SK-N-SH treated with all-trans-retinoic acid at 6 μM for 48 hours (cell line): ENCODE measurements around the gene ANKRD33B.

Experiments
- ATAC-seq: fragments of 200-7000 bp; cut with Tn5 transposase; 3 replicates; pipeline ENCODE4 v1.9.1; 2020; ENCODE audit warnings: mild to moderate bottlenecking, moderate library complexity
- ARNTL ChIP-seq: fragments of 450-650 bp; formaldehyde crosslinking; IDR thresholded peaks from 2 replicates; pipeline ENCODE4 v1.5.0; 2020; ENCODE audit warnings: low read depth, mild to moderate bottlenecking, moderate library complexity, borderline replicate concordance
- BACH2 ChIP-seq: fragments of 250-450 bp; sonication (Bioruptor Pico); IDR thresholded peaks from 2 replicates; pipeline ENCODE4 v1.9.0; 2021; ENCODE audit warnings: mild to moderate bottlenecking, borderline replicate concordance
- CSDC2 ChIP-seq: fragments of 250-450 bp; sonication (Bioruptor Pico); IDR thresholded peaks from 2 replicates; pipeline ENCODE4 v1.5.0; 2020; ENCODE audit warnings: mild to moderate bottlenecking, moderate library complexity
- ESRRG ChIP-seq: fragments of 250-450 bp; sonication (Bioruptor Pico); IDR thresholded peaks from 2 replicates; pipeline ENCODE4 v1.6.1; 2021; ENCODE audit warnings: mild to moderate bottlenecking
- GLIS3 ChIP-seq: fragments of 250-450 bp; sonication (Bioruptor Pico); IDR thresholded peaks from 2 replicates; pipeline ENCODE4 v1.5.0; 2020; ENCODE audit warnings: mild to moderate bottlenecking, moderate library complexity
- ISL1 ChIP-seq: fragments of 250-450 bp; sonication (Bioruptor Pico); IDR thresholded peaks from 2 replicates; pipeline ENCODE4 v2.1.2; 2022; ENCODE audit warnings: mild to moderate bottlenecking, moderate library complexity
- PPARA ChIP-seq: fragments of 250-450 bp; sonication (Bioruptor Pico); IDR thresholded peaks from 2 replicates; pipeline ENCODE4 v1.5.0; 2020; ENCODE audit warnings: mild to moderate bottlenecking, borderline replicate concordance
- RARB ChIP-seq: fragments of 250-450 bp; sonication (Bioruptor Pico); IDR thresholded peaks from 2 replicates; pipeline ENCODE4 v1.8.0; 2021; ENCODE audit warnings: mild to moderate bottlenecking, moderate library complexity
- SNAI2 ChIP-seq: fragments of 250-450 bp; sonication (Bioruptor Pico); IDR thresholded peaks from 2 replicates; pipeline ENCODE4 v1.5.0; 2020; ENCODE audit warnings: mild to moderate bottlenecking, moderate library complexity
- ZC3H10 ChIP-seq: fragments of 250-450 bp; sonication (Bioruptor Pico); IDR thresholded peaks from 2 replicates; pipeline ENCODE4 v1.5.1; 2021; ENCODE audit warnings: mild to moderate bottlenecking, moderate library complexity
- ZFP3 ChIP-seq: fragments of 250-450 bp; sonication (Bioruptor Pico); IDR thresholded peaks from 2 replicates; pipeline ENCODE4 v1.5.0; 2020; ENCODE audit warnings: mild to moderate bottlenecking, moderate library complexity
- ZFP30 ChIP-seq: fragments of 450-650 bp; formaldehyde crosslinking; IDR thresholded peaks from 2 replicates; pipeline ENCODE4 v1.5.0; 2022; ENCODE audit warnings: mild to moderate bottlenecking, moderate library complexity
- ZNF70 ChIP-seq: fragments of 450-650 bp; formaldehyde crosslinking; IDR thresholded peaks from 2 replicates; pipeline ENCODE4 v1.5.0; 2020; ENCODE audit warnings: mild to moderate bottlenecking, moderate library complexity
- TF ChIP-seq, protein P1 (sequence below): fragments of 250-450 bp; sonication (Bioruptor Pico); IDR thresholded peaks from 2 replicates; pipeline ENCODE4 v1.5.1; 2021; ENCODE audit warnings: mild to moderate bottlenecking, moderate library complexity
- TF ChIP-seq, protein P2 (sequence below): fragments of 250-450 bp; sonication (Bioruptor Pico); IDR thresholded peaks from 2 replicates; pipeline ENCODE4 v1.5.0; 2020; ENCODE audit warnings: mild to moderate bottlenecking, moderate library complexity
- TF ChIP-seq, protein P3 (sequence below): fragments of 250-450 bp; sonication (Bioruptor Pico); IDR thresholded peaks from 2 replicates; pipeline ENCODE4 v1.8.0; 2020; ENCODE audit warnings: mild to moderate bottlenecking, moderate library complexity, borderline replicate concordance
- TF ChIP-seq, protein P4 (sequence below): fragments of 250-450 bp; sonication (Bioruptor Pico); IDR thresholded peaks from 2 replicates; pipeline ENCODE4 v1.8.0; 2021; ENCODE audit warnings: low read depth, mild to moderate bottlenecking, moderate library complexity, borderline replicate concordance

The ANKRD33B gene

DNA sequence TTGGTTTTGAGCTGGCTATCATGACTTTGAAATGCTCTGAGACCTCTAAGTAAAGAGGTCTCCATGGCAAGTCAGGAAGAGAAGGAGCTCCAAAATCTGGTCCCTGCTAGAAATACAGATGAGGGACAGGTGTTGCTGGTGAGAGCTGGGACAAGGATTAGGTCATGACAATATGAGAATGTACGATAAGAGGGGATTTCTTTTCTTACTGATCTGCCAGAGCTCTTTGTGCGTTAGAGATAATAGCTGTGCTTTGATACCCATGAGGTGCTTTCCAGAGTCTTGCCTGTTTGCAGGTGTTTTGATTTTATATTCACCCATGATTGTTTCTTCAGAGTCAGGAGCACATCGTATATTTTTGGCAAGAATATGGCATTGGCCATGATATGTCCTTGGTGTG lies 56.5 kb downstream of the ANKRD33B start (continued):
- TF ChIP-seq, protein P1, sequence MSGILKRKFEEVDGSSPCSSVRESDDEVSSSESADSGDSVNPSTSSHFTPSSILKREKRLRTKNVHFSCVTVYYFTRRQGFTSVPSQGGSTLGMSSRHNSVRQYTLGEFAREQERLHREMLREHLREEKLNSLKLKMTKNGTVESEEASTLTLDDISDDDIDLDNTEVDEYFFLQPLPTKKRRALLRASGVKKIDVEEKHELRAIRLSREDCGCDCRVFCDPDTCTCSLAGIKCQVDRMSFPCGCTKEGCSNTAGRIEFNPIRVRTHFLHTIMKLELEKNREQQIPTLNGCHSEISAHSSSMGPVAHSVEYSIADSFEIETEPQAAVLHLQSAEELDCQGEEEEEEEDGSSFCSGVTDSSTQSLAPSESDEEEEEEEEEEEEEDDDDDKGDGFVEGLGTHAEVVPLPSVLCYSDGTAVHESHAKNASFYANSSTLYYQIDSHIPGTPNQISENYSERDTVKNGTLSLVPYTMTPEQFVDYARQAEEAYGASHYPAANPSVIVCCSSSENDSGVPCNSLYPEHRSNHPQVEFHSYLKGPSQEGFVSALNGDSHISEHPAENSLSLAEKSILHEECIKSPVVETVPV (CRISPR knock-in tag): no peak

DNA sequence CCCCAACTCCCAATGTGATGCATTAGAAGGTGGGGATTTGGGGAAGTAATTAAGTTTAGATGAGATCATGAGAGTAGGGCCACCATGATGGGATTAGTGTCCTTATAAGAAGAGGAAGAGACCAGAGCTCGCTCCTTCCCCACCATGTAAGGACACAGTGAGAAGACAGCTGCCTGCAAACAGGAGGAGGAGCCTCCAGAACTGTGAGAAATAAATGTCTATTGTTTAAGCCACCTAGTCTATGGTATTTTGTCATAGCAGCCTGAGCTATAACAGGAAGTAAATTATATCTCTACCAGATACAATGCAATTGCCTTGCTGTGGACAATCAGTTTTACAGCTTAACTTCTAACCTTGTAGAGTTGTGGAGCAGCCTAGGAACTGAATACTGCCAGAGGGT lies 58.0 kb downstream of the ANKRD33B start:
- TF ChIP-seq ISL1 (CRISPR knock-in tag) (no peak), ZFP30 (CRISPR knock-in tag) (no peak), BACH2 (CRISPR knock-in tag) (no peak), CSDC2 (no peak)
- TF ChIP-seq, protein P1 (CRISPR knock-in tag): no peak
- TF ChIP-seq, all 23 proteins: peak for 0
- no peak for ATAC-seq

DNA sequence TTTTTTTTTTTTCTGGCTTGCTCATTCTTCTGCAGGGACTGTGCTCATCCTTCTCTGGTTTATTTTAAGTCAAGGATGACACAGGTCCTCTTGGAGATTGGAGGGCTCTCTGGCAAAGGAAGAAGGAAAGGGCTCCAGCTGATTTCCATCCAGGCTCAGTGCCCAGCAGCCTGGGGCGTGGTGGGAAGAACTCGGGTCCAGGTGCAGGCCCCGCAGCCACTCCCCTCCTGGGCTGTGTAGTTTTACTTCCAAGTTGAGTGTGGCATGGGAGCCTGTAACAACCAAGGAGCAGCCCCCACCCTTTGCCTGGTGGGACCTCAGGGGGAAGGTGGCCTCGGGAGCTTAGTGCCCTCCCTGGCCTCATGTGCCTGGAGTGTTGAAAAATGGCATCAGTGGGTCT lies 58.9 kb downstream of the ANKRD33B start:
- no peak for ATAC-seq
- no peak for TF ChIP-seq ZFP30 (CRISPR knock-in tag)
- no peak for TF ChIP-seq BACH2 (CRISPR knock-in tag)
- TF ChIP-seq ZNF70: no peak
- TF ChIP-seq, protein P1 (CRISPR knock-in tag): no peak
- no peak for TF ChIP-seq SNAI2 (CRISPR knock-in tag)
- TF ChIP-seq GLIS3 (CRISPR knock-in tag): no peak
- TF ChIP-seq, protein P2, sequence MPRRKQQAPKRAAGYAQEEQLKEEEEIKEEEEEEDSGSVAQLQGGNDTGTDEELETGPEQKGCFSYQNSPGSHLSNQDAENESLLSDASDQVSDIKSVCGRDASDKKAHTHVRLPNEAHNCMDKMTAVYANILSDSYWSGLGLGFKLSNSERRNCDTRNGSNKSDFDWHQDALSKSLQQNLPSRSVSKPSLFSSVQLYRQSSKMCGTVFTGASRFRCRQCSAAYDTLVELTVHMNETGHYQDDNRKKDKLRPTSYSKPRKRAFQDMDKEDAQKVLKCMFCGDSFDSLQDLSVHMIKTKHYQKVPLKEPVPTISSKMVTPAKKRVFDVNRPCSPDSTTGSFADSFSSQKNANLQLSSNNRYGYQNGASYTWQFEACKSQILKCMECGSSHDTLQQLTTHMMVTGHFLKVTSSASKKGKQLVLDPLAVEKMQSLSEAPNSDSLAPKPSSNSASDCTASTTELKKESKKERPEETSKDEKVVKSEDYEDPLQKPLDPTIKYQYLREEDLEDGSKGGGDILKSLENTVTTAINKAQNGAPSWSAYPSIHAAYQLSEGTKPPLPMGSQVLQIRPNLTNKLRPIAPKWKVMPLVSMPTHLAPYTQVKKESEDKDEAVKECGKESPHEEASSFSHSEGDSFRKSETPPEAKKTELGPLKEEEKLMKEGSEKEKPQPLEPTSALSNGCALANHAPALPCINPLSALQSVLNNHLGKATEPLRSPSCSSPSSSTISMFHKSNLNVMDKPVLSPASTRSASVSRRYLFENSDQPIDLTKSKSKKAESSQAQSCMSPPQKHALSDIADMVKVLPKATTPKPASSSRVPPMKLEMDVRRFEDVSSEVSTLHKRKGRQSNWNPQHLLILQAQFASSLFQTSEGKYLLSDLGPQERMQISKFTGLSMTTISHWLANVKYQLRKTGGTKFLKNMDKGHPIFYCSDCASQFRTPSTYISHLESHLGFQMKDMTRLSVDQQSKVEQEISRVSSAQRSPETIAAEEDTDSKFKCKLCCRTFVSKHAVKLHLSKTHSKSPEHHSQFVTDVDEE (CRISPR knock-in tag): no peak
- TF ChIP-seq ZC3H10: no peak
- TF ChIP-seq, protein P3, sequence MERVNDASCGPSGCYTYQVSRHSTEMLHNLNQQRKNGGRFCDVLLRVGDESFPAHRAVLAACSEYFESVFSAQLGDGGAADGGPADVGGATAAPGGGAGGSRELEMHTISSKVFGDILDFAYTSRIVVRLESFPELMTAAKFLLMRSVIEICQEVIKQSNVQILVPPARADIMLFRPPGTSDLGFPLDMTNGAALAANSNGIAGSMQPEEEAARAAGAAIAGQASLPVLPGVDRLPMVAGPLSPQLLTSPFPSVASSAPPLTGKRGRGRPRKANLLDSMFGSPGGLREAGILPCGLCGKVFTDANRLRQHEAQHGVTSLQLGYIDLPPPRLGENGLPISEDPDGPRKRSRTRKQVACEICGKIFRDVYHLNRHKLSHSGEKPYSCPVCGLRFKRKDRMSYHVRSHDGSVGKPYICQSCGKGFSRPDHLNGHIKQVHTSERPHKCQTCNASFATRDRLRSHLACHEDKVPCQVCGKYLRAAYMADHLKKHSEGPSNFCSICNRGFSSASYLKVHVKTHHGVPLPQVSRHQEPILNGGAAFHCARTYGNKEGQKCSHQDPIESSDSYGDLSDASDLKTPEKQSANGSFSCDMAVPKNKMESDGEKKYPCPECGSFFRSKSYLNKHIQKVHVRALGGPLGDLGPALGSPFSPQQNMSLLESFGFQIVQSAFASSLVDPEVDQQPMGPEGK (CRISPR knock-in tag): no peak
- TF ChIP-seq, protein P4, sequence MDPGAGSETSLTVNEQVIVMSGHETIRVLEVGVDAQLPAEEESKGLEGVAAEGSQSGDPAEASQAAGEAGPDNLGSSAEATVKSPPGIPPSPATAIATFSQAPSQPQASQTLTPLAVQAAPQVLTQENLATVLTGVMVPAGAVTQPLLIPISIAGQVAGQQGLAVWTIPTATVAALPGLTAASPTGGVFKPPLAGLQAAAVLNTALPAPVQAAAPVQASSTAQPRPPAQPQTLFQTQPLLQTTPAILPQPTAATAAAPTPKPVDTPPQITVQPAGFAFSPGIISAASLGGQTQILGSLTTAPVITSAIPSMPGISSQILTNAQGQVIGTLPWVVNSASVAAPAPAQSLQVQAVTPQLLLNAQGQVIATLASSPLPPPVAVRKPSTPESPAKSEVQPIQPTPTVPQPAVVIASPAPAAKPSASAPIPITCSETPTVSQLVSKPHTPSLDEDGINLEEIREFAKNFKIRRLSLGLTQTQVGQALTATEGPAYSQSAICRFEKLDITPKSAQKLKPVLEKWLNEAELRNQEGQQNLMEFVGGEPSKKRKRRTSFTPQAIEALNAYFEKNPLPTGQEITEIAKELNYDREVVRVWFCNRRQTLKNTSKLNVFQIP (CRISPR knock-in tag): no peak
- TF ChIP-seq RARB (CRISPR knock-in tag): no peak
- no peak for TF ChIP-seq ARNTL
- TF ChIP-seq ZFP3 (CRISPR knock-in tag): no peak
- TF ChIP-seq CSDC2: no peak
- TF ChIP-seq ESRRG: no peak
- no peak for TF ChIP-seq PPARA (CRISPR knock-in tag)
- TF ChIP-seq, all 23 proteins: peak for 0

DNA sequence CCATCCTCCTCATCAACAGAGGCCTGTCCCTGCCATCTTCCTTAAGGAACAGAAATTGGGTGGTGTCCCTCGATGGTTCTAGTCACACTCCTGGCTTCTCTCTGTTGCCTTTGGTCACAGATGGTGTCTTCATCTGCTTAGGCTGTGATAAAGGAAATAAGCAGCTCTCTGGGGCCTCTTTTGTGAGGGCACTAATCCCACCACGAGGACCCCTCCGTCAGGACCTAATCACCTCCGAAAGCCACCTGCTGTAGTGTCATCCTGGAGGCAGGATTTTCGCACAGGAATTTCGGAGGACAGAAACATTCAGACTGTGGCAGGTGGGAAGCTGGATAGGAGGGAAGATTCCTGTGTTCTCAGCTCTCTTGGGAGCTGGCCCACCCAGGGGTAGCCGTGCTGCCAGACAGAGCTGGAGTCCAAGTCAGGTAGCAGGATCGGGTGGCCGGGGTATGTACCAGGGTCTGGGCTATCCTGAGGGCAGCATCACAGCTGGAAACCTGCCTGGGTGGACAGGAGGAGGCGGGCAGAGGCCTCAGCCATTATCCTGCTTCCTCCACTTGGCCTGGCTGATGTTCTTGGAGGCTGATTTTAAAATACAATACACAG lies 59.5 kb downstream of the ANKRD33B start:
- ATAC-seq: no peak
- TF ChIP-seq CSDC2: no peak
- no peak for TF ChIP-seq PPARA (CRISPR knock-in tag)
- TF ChIP-seq SNAI2 (CRISPR knock-in tag): no peak
- TF ChIP-seq, protein P3 (CRISPR knock-in tag): no peak
- TF ChIP-seq, protein P2 (CRISPR knock-in tag): no peak
